Loucy (cell line): ENCODE results near the gene TTC23.

Experiments
- EZH2phosphoT487 ChIP-seq: fragments of 200-600 bp; IDR thresholded peaks from 2 replicates; pipeline ENCODE4 v1.6.1; 2018; ENCODE audit warnings: antibody characterized with exemption, mild to moderate bottlenecking, moderate library complexity, borderline replicate concordance
- TF ChIP-seq, protein P1 (sequence below): fragments of 200-600 bp; sonication (generic); conservative IDR thresholded peaks from 2 replicates; pipeline ENCODE4 v1.5.1; 2014; ENCODE audit warnings: mild to moderate bottlenecking, antibody characterized with exemption, low read length

DNA sequence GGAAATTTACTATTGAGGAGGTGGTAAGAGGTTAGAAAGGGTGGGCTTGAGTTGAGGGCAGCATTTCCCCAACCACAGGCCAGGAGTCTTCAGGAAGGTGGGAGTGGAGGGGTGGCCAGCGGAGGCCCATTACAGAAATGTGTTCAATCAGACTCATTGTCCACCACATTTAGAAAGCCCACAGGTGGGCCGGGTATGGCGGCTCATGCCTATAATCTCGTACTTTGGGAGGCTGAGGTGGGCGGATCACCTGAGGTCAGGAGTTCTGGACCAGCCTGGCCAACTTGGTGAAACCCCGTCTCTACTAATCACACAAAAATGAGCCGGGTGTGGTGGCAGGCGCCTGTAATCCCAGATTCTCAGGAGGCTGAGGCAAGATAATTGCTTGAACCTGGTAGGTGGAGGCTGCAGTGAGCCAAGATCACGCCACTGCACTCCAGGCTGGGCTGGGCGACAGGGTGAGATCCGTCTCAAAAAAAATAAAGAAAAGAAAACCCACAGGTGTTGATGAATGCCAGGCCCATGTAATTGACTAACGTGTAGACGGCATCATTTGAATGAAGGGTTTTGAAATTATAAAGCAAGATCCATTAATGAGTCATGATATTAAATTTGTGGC, 156.7 kb downstream of the TTC23 start:
- TF ChIP-seq, protein P1, sequence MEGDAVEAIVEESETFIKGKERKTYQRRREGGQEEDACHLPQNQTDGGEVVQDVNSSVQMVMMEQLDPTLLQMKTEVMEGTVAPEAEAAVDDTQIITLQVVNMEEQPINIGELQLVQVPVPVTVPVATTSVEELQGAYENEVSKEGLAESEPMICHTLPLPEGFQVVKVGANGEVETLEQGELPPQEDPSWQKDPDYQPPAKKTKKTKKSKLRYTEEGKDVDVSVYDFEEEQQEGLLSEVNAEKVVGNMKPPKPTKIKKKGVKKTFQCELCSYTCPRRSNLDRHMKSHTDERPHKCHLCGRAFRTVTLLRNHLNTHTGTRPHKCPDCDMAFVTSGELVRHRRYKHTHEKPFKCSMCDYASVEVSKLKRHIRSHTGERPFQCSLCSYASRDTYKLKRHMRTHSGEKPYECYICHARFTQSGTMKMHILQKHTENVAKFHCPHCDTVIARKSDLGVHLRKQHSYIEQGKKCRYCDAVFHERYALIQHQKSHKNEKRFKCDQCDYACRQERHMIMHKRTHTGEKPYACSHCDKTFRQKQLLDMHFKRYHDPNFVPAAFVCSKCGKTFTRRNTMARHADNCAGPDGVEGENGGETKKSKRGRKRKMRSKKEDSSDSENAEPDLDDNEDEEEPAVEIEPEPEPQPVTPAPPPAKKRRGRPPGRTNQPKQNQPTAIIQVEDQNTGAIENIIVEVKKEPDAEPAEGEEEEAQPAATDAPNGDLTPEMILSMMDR: no peak
- TF ChIP-seq EZH2phosphoT487: no peak
